H1 (cell line): Measurements from ENCODE around the gene RHOT1. TPM values are rescaled to one million over a fixed set of nuclear protein-coding genes. Genes with fewer than 3 reads are reported as not detected.

Experiments
- CTCF ChIA-PET: fragments of 300-600 bp; sonication (Branson Sonifier 250); formaldehyde crosslinking; loops from one replicate; lab custom pipeline; 2021; ENCODE audit not compliant: partially characterized antibody; lab: Charles Lee
- POLR2A ChIA-PET: fragments of 300-600 bp; sonication (Branson Sonifier 250); formaldehyde crosslinking; loops from one replicate; lab custom pipeline; 2021; ENCODE audit warnings: inconsistent platforms; ENCODE audit not compliant: partially characterized antibody; lab: Charles Lee
- DNase-seq, 2 experiments: peaks; one replicate each; pipeline versions ENCODE4 v3.0.0 to v3.0.0-alpha.2; 2010 to 2022; ENCODE audit warnings: low spot score in 2 of 2, low read depth in 1 of 2, mixed read lengths in 1 of 2
- FAIRE-seq: peaks from 2 replicates; lab custom pipeline; 2011; peaks lifted over from hg19 to GRCh38; lab: Jason Lieb, UNC
- H2AFZ ChIP-seq: 2 replicates; pipeline ENCODE4 v1.8.1; 2012; ENCODE audit warnings: low read length, inconsistent platforms
- H2AK5ac ChIP-seq: 2 replicates; pipeline ENCODE4 v1.6.1; 2013; ENCODE audit warnings: low read depth, low read length
- H2BK120ac ChIP-seq: replicated peaks from 2 replicates; pipeline ENCODE3; 2013; ENCODE audit warnings: low read depth, low read length, inconsistent platforms
- H2BK12ac ChIP-seq: 2 replicates; pipeline ENCODE4 v1.6.1; 2013; ENCODE audit warnings: low read depth, low read length
- H2BK15ac ChIP-seq: 2 replicates; pipeline ENCODE4 v1.6.1; 2013; ENCODE audit warnings: low read length
- H2BK20ac ChIP-seq: 2 replicates; pipeline ENCODE4 v1.6.1; 2013; ENCODE audit warnings: low read length
- H2BK5ac ChIP-seq: 2 replicates; pipeline ENCODE4 v1.6.1; 2013; ENCODE audit warnings: low read depth, low read length
- H3K14ac ChIP-seq: 2 replicates; pipeline ENCODE4 v1.6.1; 2013; ENCODE audit warnings: inconsistent platforms; ENCODE audit not compliant: insufficient read length
- H3K18ac ChIP-seq: 2 replicates; pipeline ENCODE4 v1.6.1; 2013; ENCODE audit warnings: low read length; ENCODE audit errors: extremely low read depth
- H3K23ac ChIP-seq: 2 replicates; pipeline ENCODE4 v1.6.1; 2013; ENCODE audit warnings: inconsistent platforms; ENCODE audit not compliant: insufficient read length
- H3K23me2 ChIP-seq: 2 replicates; pipeline ENCODE4 v1.6.1; 2013; ENCODE audit warnings: low read depth, low read length
- H3K27ac ChIP-seq: 2 replicates; pipeline ENCODE4 v1.6.1; 2011; ENCODE audit warnings: low read depth, low read length, inconsistent platforms
- H3K27me3 ChIP-seq, 4 experiments: replicated peaks in 1 of 4; 1 replicate in 1 of 4; 2 replicates in 3 of 4; pipeline versions ENCODE4 v1.6.1 to v1.8.1; 2011 to 2013; ENCODE audit warnings: low read length in 3 of 4, mild to moderate bottlenecking in 3 of 4, inconsistent platforms in 2 of 4, mixed read lengths in 2 of 4, moderate library complexity in 1 of 4; ENCODE audit not compliant: control insufficient read depth in 3 of 4, insufficient read depth in 3 of 4; ENCODE audit errors: extremely low read depth in 1 of 4
- H3K36me3 ChIP-seq, 4 experiments: 2 replicates each; pipeline versions ENCODE4 v1.6.1 to v1.8.1; 2011 to 2013; ENCODE audit warnings: mild to moderate bottlenecking in 4 of 4, low read length in 3 of 4, moderate library complexity in 2 of 4, control low read depth in 1 of 4, inconsistent platforms in 1 of 4; ENCODE audit not compliant: insufficient read depth in 4 of 4, control insufficient read depth in 2 of 4
- H3K4ac ChIP-seq: replicated peaks from 2 replicates; pipeline ENCODE3; 2013; ENCODE audit warnings: low read length, low read depth, mixed read lengths, inconsistent platforms; ENCODE audit not compliant: insufficient read length
- H3K4me1 ChIP-seq, 4 experiments: replicated peaks in 1 of 4; 1 replicate in 1 of 4; 2 replicates in 3 of 4; pipeline versions ENCODE4 v1.6.1 to v1.8.1; 2011 to 2013; ENCODE audit warnings: low read length in 3 of 4, inconsistent platforms in 2 of 4, mixed read lengths in 1 of 4; ENCODE audit not compliant: insufficient read depth in 4 of 4, control insufficient read depth in 3 of 4
- H3K4me2 ChIP-seq, 2 experiments: 2 replicates each; pipeline versions ENCODE4 v1.6.1 to v1.8.1; 2011 to 2013; ENCODE audit warnings: low read depth in 2 of 2, low read length in 2 of 2, control low read depth in 1 of 2, inconsistent platforms in 1 of 2, mild to moderate bottlenecking in 1 of 2; ENCODE audit not compliant: insufficient read depth in 1 of 2
- H3K4me3 ChIP-seq, 4 experiments: fragments of 200-600, 300-600 bp in 1 of 4; sonication (generic), shearing (Covaris generic), sonication (Bioruptor Twin) in 1 of 4; 2 replicates each; pipeline versions ENCODE4 v1.5.1 to v1.8.1; 2011 to 2016; ENCODE audit warnings: low read length in 4 of 4, low read depth in 3 of 4, control low read depth in 2 of 4, inconsistent platforms in 2 of 4, mild to moderate bottlenecking in 2 of 4, mixed read lengths in 1 of 4, moderate library complexity in 1 of 4; ENCODE audit not compliant: insufficient read depth in 2 of 4; ENCODE audit errors: extremely low read depth in 1 of 4
- H3K56ac ChIP-seq: replicated peaks from 2 replicates; pipeline ENCODE3; 2013; ENCODE audit warnings: low read depth, mild to moderate bottlenecking, mixed read lengths, low read length, inconsistent platforms; ENCODE audit not compliant: insufficient read length
- H3K79me1 ChIP-seq: 2 replicates; pipeline ENCODE4 v1.6.1; 2013; ENCODE audit warnings: low read depth, low read length, control low read depth
- H3K79me2 ChIP-seq, 2 experiments: 2 replicates each; pipeline versions ENCODE4 v1.6.1 to v1.8.1; 2012 to 2013; ENCODE audit warnings: low read length in 2 of 2, mild to moderate bottlenecking in 2 of 2, inconsistent platforms in 1 of 2; ENCODE audit not compliant: insufficient read depth in 2 of 2, control insufficient read depth in 1 of 2
- H3K9ac ChIP-seq, 4 experiments: replicated peaks in 1 of 4; 1 replicate in 1 of 4; 2 replicates in 3 of 4; pipeline versions ENCODE4 v1.6.1 to v1.8.1; 2011 to 2013; ENCODE audit warnings: low read depth in 3 of 4, low read length in 3 of 4, control low read depth in 2 of 4, mild to moderate bottlenecking in 2 of 4, moderate library complexity in 2 of 4, inconsistent platforms in 1 of 4; ENCODE audit errors: extremely low read depth in 1 of 4
- H3K9me3 ChIP-seq, 2 experiments: 2 replicates each; pipeline versions ENCODE4 v1.6.1 to v1.8.1; 2012 to 2013; ENCODE audit warnings: mild to moderate bottlenecking in 2 of 2, moderate library complexity in 2 of 2, control low read depth in 1 of 2, inconsistent platforms in 1 of 2, low read depth in 1 of 2, low read length in 1 of 2, mixed read lengths in 1 of 2; ENCODE audit not compliant: insufficient read depth in 2 of 2
- H4K20me1 ChIP-seq, 2 experiments: replicated peaks in 1 of 2; 2 replicates each; pipeline versions ENCODE3 to v1.8.1; 2011 to 2013; ENCODE audit warnings: inconsistent platforms in 2 of 2, low read length in 2 of 2, mild to moderate bottlenecking in 1 of 2; ENCODE audit not compliant: insufficient read depth in 2 of 2, control insufficient read depth in 1 of 2
- H4K5ac ChIP-seq: 2 replicates; pipeline ENCODE4 v1.6.1; 2013; ENCODE audit warnings: low read length, low read depth, mixed read lengths, inconsistent platforms; ENCODE audit not compliant: insufficient read length
- H4K8ac ChIP-seq: 2 replicates; pipeline ENCODE4 v1.8.0; 2013; ENCODE audit warnings: mild to moderate bottlenecking, moderate library complexity, low read length, inconsistent platforms; ENCODE audit not compliant: insufficient read depth; ENCODE audit errors: extremely low read depth
- H4K91ac ChIP-seq: replicated peaks from 2 replicates; pipeline ENCODE3; 2013; ENCODE audit warnings: low read length, mixed read lengths, inconsistent platforms; ENCODE audit not compliant: insufficient read length
- polyA plus RNA-seq, 7 experiments: library from polyadenylated mRNA; depleted of rRNA in 3 of 7; stranded (reverse) in 5 of 7; unstranded in 2 of 7; fragments of >200 nt in 5 of 7; fragments of 200-250 nt in 2 of 7; gene quantifications; 1 replicate in 5 of 7; 2 replicates in 1 of 7; 4 replicates in 1 of 7; pipeline versions ENCODE4 v1.2.1 to v1.2.3, GENCODE V29; 2011 to 2013; ENCODE audit warnings: missing spikeins in 2 of 7, mixed read lengths in 2 of 7
- total RNA-seq: library from RNA; stranded (reverse); fragmentation: NEBNext Ultra II Directional; extraction: Animal tissue kit (Norgen Biotek cat#: 25700); gene quantifications from 2 replicates; pipeline ENCODE4 v1.2.1, GENCODE V29; 2021
- TF ChIP-seq, protein P1 (sequence below): fragments of 300-600 bp; sonication (generic); IDR thresholded peaks from 2 replicates; pipeline ENCODE4 v1.7.1; 2012; ENCODE audit warnings: low read length, moderate library complexity, mild to moderate bottlenecking, inconsistent platforms; ENCODE audit not compliant: insufficient replicate concordance

The RHOT1 gene
- total and polyA plus RNA-seq, 2 of the 8 experiments (the other 6 are each of a cell fraction or from before 2014, with no cell fraction given), result 34.2 to 38.2 TPM

DNA sequence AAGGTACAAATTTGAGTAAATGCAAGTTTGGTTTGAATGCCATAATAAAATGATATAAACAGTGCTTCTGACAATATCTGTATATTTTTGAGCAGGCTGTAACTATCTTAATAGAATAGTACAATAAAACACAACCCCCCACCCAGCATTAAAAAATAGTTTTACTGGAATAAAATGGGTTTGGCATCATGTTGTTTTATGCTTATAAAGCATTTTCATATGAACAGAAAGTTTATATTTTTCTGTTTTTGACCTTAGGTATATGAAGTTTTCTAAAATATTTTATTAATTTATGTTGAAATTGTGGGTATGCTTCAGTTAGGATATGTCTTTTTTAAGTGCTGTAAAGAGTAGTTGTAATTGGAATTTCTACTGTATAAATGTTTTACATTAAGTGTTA lies 66.1 kb downstream of the RHOT1 start:
- H2BK120ac ChIP-seq, result no peak overlapping the region
- no peaks in the 10 kb centered on the region for H4K20me1 ChIP-seq
- no peaks in the 10 kb centered on the region for H3K4me1 ChIP-seq
- no peak overlapping the region for H4K8ac ChIP-seq
- H3K4me3 ChIP-seq, result no peak overlapping the region
- ChIA-PET POLR2A (no interaction called here), CTCF (no interaction called here)
- H3K27me3 ChIP-seq, result no peaks in the 10 kb centered on the region
- no peak overlapping the region for H4K5ac ChIP-seq
- H2BK5ac ChIP-seq, result no peak overlapping the region
- H3K56ac ChIP-seq, result no peak overlapping the region
- H2AFZ ChIP-seq, result no peak overlapping the region
- H3K79me2 ChIP-seq, result no peaks in the 10 kb centered on the region
- H2BK15ac ChIP-seq, result no peak overlapping the region
- FAIRE-seq, result no peak
- peaks cover 0 to 18% (median 4%) of the 10 kb centered on the region in 4 experiments; a peak in 5 of 8 replicates for H3K36me3 ChIP-seq
- H3K9ac ChIP-seq, result no peak overlapping the region
- H3K23ac ChIP-seq, result no peak overlapping the region
- DNase-seq, result no peak
- H3K14ac ChIP-seq, result no peak overlapping the region
- no peaks in the 10 kb centered on the region for H3K23me2 ChIP-seq
- no peak overlapping the region for H3K27ac ChIP-seq
- no peak overlapping the region for H2AK5ac ChIP-seq
- no peak overlapping the region for H3K4ac ChIP-seq
- H3K4me2 ChIP-seq, result no peak overlapping the region
- no peak overlapping the region for H2BK12ac ChIP-seq
- no peaks in the 10 kb centered on the region for H3K9me3 ChIP-seq
- H3K79me1 ChIP-seq, result no peaks in the 10 kb centered on the region
- no peak overlapping the region for H4K91ac ChIP-seq
- no peak overlapping the region for H3K18ac ChIP-seq
- H2BK20ac ChIP-seq, result no peak overlapping the region
- TF ChIP-seq, protein P1, sequence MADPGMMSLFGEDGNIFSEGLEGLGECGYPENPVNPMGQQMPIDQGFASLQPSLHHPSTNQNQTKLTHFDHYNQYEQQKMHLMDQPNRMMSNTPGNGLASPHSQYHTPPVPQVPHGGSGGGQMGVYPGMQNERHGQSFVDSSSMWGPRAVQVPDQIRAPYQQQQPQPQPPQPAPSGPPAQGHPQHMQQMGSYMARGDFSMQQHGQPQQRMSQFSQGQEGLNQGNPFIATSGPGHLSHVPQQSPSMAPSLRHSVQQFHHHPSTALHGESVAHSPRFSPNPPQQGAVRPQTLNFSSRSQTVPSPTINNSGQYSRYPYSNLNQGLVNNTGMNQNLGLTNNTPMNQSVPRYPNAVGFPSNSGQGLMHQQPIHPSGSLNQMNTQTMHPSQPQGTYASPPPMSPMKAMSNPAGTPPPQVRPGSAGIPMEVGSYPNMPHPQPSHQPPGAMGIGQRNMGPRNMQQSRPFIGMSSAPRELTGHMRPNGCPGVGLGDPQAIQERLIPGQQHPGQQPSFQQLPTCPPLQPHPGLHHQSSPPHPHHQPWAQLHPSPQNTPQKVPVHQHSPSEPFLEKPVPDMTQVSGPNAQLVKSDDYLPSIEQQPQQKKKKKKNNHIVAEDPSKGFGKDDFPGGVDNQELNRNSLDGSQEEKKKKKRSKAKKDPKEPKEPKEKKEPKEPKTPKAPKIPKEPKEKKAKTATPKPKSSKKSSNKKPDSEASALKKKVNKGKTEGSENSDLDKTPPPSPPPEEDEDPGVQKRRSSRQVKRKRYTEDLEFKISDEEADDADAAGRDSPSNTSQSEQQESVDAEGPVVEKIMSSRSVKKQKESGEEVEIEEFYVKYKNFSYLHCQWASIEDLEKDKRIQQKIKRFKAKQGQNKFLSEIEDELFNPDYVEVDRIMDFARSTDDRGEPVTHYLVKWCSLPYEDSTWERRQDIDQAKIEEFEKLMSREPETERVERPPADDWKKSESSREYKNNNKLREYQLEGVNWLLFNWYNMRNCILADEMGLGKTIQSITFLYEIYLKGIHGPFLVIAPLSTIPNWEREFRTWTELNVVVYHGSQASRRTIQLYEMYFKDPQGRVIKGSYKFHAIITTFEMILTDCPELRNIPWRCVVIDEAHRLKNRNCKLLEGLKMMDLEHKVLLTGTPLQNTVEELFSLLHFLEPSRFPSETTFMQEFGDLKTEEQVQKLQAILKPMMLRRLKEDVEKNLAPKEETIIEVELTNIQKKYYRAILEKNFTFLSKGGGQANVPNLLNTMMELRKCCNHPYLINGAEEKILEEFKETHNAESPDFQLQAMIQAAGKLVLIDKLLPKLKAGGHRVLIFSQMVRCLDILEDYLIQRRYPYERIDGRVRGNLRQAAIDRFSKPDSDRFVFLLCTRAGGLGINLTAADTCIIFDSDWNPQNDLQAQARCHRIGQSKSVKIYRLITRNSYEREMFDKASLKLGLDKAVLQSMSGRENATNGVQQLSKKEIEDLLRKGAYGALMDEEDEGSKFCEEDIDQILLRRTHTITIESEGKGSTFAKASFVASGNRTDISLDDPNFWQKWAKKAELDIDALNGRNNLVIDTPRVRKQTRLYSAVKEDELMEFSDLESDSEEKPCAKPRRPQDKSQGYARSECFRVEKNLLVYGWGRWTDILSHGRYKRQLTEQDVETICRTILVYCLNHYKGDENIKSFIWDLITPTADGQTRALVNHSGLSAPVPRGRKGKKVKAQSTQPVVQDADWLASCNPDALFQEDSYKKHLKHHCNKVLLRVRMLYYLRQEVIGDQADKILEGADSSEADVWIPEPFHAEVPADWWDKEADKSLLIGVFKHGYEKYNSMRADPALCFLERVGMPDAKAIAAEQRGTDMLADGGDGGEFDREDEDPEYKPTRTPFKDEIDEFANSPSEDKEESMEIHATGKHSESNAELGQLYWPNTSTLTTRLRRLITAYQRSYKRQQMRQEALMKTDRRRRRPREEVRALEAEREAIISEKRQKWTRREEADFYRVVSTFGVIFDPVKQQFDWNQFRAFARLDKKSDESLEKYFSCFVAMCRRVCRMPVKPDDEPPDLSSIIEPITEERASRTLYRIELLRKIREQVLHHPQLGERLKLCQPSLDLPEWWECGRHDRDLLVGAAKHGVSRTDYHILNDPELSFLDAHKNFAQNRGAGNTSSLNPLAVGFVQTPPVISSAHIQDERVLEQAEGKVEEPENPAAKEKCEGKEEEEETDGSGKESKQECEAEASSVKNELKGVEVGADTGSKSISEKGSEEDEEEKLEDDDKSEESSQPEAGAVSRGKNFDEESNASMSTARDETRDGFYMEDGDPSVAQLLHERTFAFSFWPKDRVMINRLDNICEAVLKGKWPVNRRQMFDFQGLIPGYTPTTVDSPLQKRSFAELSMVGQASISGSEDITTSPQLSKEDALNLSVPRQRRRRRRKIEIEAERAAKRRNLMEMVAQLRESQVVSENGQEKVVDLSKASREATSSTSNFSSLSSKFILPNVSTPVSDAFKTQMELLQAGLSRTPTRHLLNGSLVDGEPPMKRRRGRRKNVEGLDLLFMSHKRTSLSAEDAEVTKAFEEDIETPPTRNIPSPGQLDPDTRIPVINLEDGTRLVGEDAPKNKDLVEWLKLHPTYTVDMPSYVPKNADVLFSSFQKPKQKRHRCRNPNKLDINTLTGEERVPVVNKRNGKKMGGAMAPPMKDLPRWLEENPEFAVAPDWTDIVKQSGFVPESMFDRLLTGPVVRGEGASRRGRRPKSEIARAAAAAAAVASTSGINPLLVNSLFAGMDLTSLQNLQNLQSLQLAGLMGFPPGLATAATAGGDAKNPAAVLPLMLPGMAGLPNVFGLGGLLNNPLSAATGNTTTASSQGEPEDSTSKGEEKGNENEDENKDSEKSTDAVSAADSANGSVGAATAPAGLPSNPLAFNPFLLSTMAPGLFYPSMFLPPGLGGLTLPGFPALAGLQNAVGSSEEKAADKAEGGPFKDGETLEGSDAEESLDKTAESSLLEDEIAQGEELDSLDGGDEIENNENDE, result no peak
